ENCODE data around the gene CEP112.
"Not testable (repeated sequence)": the region's sequence is repeated elsewhere in the genome, so short reads cannot be mapped to it uniquely, and the experiment has no call there.

Gene CEP112

DNA sequence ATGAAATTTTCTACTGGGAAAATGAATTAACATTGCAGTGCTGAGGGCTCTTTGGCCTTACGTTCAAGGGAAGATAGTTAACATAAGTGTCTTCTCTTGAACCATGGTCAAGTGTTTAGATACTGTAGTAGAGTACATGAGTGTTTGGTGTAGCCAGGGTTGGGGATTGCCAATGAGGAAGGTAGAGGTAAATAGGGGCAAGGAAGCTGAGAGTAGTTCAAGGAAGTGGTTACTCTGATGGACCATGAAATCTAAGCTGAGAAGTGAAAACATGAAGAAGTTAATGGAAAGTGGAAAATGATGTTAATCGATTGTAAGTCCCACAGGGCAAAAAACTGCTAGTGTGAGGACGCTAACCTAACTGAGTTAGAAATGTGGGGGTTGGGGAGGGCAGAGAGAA, 380.9 kb downstream of the CEP112 start:
- DNase-seq: no peak

DNA sequence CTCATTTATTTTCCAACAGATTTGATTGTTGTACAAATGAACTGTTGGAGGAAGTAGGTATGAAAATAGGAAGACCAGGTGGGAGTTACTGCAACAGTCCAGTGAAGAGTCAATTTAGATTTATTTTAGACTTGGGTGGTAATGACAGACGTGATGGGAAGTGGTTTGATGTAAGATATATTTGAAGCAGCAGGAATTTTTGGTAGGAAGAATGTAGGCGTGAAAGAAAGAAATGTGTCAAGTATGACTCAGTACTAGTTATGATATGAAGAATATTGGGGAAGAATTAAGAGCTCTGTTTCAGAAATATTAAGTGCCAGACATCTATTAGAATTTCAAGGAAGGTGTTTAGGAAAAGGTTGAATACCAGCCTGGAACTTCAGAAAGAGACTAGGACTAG, 382.6 kb downstream of the CEP112 start:
- no peak for DNase-seq

GRCh38 chr17:65808566-65808965, 383.4 kb downstream of the CEP112 start:
- DNase-seq: not testable (repeated sequence)

- no peak for DNase-seq
Measured at GRCh38 chr17:65807361-65807760, 384.6 kb downstream of the CEP112 start.

DNA sequence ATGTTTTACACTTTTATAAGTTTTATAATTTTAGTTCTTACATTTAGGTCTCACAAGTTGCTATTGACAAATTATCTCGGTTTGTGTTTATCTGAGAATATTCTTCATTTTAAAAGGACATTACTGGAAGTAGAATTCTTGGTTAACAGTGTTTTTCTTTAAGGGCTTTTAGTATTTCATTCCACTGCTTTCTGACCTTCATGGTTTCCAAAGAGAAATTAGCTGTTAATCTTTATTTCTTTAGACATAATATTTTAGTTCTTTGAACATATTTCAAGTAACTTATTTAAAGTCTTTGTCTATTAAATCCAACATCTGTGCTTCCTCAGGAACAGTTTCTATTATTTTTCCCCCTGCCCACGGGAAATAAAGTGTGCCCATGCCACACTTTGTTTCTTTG, 390.4 kb downstream of the CEP112 start:
- no peak for DNase-seq

DNA sequence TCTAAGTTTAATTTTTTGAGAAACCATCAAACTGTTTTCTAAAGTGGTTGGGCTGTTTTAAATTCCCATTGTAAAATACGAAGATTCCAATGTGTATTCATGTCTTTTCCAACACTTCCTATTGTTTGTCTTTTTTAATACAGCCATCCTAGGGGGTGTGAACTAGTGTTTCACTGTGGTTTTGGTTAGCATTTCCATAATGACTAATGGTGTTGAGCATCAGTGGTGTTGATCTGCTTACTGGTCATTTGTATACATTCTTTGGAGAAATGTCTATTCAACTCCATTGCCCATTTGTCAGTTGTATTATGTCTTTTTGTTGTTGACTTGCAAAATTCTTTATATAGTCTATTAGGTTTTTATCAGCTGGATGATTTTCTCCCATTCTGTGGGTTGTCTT, 391.3 kb downstream of the CEP112 start:
- DNase-seq: no peak

DNA sequence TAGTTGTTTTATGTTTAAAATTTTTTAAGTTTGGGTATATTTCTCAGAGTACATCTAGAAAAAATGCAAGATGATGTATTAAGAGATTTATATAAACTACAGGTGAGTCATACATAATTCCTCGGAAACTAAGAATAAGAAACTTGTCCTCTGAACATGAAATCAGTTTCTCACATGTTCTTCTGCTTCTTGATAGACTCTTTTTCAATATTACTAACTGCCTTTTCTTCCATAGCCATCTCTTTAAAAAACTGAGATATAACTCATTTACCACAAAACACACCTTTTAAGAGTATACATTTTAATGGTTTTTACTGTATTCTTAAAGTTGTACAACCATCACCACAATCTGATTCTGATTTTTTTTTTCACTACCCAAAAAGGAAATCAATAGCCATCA, 392.1 kb downstream of the CEP112 start:
- no peak for DNase-seq

- no peak for DNase-seq
Measured at GRCh38 chr17:65799454-65799853, 392.5 kb downstream of the CEP112 start.

DNA sequence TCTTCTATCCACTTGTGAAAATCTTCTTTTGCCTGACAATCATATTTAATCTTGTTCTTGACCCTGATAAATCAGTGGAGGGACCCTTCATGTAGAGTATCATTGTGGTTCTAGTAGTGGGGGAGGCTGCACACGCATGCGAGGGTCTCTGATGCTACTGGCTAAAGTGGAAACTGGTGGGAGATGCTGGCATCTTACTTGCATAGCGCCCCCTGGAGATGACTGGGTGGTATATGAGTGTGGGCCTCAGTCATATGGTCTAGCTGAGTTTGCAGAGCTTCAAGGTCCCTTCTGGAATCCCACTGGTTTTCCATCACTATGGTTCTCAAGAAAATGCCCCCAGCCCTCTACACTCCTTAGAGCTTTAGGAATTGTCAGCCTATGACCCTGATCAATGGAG, 394.1 kb downstream of the CEP112 start:
- no peak for DNase-seq

DNA sequence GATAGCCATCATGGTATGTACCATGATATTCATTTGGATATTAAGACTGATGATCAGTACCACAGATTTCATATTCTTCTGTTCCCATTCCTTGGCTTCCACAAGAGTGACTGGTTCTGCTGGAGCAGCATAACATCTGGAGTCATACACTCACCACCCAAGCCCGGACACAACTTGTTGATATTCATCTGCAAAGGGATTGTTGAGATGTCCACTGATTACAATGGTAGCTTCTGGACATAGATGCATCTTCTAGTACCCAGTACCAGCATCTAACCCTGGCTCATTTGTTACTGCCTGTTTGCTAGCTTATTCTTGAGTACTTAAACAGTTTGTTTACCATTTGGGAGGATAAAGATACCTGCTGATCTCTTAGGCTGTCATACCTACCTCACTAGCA, 394.8 kb downstream of the CEP112 start:
- DNase-seq: no peak

DNA sequence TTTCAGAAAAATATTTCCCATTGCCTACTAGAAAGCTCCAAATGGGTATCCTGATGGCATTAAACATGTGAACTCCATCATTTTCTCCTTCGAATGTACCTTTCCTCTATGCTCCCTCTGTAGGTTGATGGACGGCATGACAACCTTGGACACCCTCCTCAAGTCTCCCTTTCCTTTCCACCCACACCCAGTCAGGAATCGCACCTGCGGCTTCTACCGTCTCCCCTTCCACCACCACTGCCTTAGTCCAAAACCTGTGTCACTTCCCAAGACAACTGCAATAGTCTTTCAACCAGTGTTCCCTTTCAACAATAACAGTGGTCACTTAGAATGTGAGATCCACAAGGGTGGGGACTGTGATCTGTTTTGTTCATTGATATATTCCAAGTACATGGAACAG, 397.4 kb downstream of the CEP112 start:
- DNase-seq: no peak

GRCh38 chr17:65790241-65790640, 401.7 kb downstream of the CEP112 start:
- DNase-seq: no peak

DNA sequence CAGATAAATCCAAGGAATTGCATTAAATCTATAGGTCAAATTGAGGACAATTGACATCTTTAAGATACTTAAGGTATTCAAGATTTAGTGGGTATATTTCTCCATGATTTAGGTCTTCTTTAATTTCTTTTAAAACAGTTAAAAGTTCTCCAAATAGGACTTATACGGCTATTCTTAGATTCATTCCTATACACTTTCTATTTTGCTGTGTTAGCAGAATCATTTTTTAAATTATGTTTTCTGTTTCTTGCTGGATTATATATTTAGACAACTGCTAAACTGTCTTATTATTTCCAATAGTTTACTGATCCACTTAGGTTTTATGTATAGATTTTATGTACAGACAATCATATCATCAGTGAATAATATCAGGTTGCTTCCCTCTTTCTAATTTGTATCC, 404.4 kb downstream of the CEP112 start:
- no peak for DNase-seq

DNA sequence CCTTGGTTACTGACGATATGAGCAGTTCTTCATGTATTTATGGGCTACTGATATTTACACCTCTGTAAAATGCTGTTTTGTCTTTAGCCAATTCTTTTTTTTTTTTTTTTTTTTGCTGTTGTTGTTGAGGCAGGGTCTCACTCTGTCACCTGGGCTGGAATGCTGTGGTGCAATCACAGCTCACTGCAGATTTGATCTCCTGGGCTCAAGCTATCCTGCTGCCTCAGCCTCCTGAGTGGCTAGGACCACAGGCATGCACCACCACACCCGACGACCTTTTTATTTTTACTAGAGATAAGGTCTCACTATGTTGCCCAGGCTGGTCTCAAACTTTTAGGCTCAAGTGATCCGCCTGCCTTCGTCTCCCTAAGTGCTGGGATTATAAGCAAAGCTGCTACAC, 405.5 kb downstream of the CEP112 start:
- DNase-seq: no peak

- no peak for DNase-seq
Measured at GRCh38 chr17:65785109-65785508, 406.8 kb downstream of the CEP112 start.

GRCh38 chr17:65783845-65784334, 408.0 kb downstream of the CEP112 start:
- no peak for DNase-seq

DNA sequence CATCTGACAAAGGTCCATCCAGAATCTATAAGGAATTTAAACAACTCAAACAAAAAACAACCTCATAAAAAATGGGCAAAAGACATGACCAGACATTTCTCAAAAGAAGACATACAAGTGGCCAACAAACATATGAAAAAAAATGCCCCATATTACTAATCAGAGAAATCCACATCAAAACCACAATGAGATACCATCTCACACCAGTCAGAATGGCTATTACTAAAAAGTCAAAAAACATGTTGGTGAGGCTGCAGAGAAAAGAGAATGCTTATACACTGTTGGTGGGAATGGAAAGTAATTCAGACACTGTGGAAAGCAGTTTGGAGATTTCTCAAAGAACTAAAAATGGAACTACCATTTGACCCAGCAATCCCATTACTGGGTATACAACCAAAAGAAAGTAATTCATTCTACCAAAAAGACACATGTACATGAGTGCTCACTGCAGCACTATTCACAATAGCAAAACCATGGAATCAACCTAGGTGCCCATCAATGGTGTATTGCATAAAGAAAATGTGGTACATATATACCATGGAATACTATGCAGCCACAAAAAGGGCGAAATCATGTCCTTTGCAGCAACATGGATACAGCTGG, 409.7 kb downstream of the CEP112 start:
- not testable (repeated sequence) for DNase-seq

DNA sequence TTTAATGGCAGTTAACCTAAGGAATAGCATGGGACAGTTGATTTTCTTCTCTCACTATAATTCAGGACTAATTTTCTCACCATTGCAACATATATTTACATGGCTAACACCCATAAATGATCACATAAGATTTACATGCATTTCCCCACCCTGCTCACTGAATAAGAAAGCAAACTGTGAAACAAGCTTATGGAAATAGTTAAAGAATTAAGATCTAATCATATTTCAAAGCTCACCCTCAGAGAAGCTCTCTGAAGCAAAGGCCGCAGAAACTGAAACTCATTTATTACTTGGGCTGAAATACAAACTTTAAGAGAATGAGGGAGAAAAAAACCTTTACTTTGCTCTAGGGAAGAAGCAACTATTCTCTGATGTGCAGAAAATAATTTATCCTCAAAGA, 411.8 kb downstream of the CEP112 start:
- DNase-seq: no peak

DNA sequence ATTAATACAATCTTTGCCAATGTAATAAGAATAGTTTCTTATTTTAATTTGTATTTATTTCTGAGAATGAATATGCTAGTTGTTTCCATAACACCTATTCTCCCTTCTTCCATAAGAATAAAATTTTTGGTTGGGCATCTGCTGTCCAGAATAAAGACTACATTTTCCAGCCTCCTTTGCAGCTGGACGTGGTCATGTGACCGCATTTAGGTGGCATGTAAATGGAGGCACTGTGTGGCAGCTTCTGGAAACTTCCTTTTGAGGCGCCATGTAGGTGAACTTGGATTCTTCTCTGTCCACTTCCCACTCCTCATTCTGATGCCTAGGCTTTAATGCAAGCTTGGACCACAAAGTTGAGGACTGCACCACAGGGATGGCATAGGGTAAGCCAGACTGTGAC, 415.0 kb downstream of the CEP112 start:
- no peak for DNase-seq

GRCh38 chr17:65774787-65775186, 417.1 kb downstream of the CEP112 start:
- DNase-seq: no peak

DNA sequence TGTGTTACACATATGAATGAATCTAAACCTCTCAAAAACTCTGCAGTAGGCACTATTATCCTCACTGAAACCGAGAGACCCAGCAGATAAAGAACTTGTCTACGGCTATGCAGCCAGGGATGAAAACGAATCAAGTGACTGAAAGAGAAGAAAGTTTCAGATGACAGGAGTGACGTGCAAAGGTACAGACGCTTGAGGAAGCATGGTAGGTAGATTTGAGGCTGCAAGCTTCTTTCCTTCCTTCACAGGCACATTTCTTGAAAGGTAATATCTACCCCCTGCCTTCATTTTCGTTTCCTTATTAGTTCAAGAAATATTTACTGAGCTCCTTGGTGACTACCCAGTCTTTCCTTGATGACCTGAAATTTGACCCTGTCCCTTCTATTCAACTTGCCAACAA, 418.9 kb downstream of the CEP112 start:
- no peak for DNase-seq

- no peak for DNase-seq
Measured at GRCh38 chr17:65771704-65772103, 420.2 kb downstream of the CEP112 start.

DNA sequence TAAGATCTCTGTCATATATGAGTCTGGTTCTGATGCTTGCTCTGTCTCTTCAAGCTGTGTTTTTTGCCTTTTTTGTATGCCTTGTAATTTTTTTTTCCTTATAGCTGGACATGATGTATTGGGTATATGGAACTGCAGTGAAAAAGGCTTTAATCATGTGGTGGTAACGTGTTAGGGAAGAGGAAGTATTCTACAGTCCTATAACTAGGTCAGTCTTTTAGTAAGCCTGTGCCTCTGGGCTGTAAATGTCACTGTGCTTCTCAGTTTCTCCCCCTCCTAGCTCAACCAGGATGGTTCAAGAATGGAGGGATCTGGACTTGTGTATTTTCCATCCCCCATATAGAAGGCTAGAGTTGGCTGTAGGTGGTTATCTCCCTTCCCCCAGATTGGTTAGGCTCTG, 428.1 kb downstream of the CEP112 start:
- DNase-seq: no peak

- no peak for DNase-seq
Measured at GRCh38 chr17:65762973-65763372, 429.0 kb downstream of the CEP112 start.

GRCh38 chr17:65759532-65759931, 432.4 kb downstream of the CEP112 start:
- no peak for DNase-seq

- no peak for DNase-seq
Measured at GRCh38 chr17:65756760-65757159, 435.2 kb downstream of the CEP112 start.

Data from CD4-positive, alpha-beta T cell treated with Interferon gamma for 1 hour (primary cell).